NCI-H1694 treated with DMSO at 0.1 percent for 48 hours (cell line): ENCODE measurements around the gene CIDEC.
"Not testable (repeated sequence)": the region's sequence is repeated elsewhere in the genome, so short reads cannot be mapped to it uniquely, and the experiment has no call there.

Experiments
- DNase-seq: peaks from one replicate; lab custom pipeline; 2025; lab: John Stamatoyannopoulos, UW

Gene CIDEC

DNA sequence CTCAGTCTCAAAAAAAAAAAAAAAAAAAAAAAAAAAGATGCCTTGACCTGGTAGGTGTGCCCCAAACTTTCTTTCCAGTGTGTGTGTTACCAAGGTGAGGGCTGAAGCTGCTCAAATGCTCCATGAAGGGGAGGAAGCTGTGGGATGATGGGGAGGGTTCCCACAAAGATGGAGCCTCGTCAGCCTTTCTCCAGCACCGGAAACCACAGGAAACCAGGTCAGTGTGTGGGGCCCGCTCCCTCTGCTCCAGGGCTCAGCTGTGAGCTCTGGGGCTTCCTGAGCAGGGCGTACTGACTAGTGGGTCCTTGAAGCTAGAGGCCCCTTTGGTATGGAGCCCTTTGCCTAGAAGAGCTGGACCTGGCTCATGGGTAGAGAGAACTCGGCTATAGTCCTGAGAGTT lies 21.9 kb upstream of the CIDEC start:
- DNase-seq, result no peak

DNA sequence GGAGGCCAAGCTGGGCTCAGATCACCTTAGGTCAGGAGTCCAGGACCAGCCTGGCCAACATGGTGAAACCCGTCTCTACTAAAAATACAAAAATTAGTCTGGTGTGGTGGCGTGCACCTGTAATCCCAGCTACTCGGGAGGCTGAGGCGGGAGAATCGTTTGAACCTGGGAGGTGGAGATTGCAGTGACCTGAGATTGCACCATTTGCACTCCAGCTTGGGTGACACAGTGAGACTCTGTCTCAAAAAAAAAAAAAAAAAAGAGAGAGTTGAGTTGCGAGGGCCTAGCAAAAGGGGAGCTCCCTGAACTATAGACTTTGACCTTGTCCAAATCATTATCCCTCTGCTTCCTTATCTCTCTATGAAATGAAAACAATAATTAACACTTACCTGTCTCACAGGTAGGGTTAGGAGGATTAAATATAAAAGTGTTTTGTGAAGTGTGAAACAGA lies 20.9 kb upstream of the CIDEC start:
- DNase-seq, result not testable (repeated sequence)

DNA sequence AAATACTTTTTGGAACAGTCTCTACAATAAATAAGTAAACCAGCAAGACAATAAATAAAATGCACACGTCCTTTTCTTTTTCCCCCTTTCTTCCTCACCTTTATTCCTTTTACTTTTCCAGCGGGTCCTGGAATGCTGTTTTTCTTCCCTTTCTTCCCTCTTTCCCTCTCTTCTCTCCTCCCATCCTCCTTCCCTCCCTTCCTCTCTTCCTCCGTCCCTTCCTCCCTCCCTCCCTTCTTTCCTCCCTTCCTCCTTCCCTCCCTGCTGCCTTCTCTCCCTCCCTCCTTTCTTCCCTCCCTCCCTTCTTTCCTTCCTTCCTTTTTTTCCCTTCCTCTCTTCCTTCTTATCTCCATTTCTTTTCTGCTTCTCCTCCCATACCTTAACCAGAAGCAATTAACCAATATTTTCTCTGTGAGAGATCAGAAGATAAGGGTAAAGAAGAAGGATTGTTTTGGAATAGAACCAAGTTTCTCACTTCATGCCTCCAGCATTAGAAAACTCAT lies 19.3 kb upstream of the CIDEC start:
- no peak for DNase-seq

- DNase-seq, result no peak
Observed at GRCh38 chr3:9898467-9899241, 18.6 kb upstream of the CIDEC start.

DNA sequence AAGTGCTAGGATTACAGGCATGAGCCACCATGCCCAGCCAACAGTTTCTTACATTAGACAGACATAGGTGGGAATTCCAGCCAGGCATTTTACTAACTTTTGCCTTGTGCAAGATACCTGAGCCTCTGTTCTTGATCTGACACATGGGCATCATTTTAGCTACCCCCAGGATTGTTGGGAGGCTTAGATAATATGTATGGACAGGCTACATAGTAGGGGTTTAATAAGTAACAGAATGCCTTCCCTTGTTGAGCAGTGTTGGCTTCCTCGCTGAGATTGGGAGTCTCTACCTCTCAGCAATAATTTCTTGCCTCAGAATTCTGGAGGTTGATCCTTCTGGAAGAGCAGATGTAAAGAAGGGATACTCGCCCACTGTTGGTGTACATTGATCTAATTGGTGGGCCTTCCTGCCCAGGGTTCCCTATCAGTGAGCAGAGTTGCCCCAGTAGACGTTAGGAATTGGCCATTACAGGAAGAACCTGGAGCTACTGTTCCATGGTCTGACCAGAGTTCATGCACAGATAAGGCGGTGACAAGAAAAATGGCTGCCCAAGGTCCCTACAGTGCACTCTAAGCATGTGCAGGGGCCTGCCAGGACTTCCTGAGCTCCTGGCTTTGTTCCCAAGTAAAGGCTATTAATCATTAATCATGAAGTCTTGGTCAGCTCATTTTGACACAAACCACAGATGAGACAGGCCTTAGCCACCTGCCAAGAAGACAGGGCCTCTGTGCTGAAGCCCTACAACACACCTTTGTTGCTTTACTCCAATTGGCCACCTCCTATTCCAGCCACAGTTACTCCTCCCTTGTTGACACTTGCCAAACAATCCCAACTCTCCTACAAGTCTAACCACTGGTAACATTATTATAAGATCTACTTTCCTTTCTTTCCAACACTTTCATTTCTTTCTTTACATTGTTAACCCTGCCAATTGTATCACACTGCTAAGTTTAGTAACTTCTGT lies 17.6 kb upstream of the CIDEC start:
- no peak for DNase-seq

GRCh38 chr3:9896755-9897407 lies 16.8 kb upstream of the CIDEC start:
- DNase-seq, result not testable (repeated sequence)

- not testable (repeated sequence) for DNase-seq
Observed at GRCh38 chr3:9895715-9896114, 15.7 kb upstream of the CIDEC start.

- no peak for DNase-seq
Observed at GRCh38 chr3:9893739-9894138, 13.7 kb upstream of the CIDEC start.

GRCh38 chr3:9891072-9891622 lies 11.1 kb upstream of the CIDEC start:
- no peak for DNase-seq

DNA sequence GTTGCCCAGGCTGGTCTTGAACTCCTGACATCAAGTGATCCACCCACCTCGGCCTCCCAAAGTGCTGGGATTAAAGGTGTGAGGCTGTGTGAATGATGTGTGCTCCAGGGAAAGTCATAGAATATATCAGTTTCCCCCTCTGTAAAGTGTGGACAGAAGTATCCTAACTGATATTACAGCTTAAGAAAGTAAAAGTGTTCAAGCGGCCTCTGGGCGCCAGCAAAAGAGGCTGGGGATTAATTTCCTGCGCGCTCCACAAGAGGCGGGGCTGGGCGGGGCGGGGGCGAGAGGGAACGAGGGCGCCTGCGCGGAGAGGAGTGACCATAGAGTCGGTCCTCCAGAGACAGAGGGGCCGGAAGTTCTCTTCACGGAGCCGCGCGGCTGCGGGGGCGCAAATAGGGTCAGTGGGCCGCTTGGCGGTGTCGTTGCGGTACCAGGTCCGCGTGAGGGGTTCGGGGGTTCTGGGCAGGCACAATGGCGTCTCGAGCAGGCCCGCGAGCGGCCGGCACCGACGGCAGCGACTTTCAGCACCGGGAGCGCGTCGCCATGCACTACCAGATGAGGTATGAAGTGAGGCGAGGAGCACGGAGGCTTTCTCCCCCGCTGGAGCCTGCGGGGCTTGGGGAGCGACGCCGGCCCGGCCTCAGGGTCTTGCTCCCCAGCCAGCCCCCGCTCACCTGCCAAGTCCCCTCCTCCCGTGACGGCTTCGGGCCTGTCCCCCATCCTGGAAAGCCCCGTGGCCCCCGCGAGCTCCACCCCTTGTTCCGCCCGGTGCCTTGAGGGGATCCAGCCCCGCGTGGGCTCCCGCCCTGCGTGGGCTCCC lies 10.4 kb upstream of the CIDEC start, which contains the start of gene JAGN1:
Gene JAGN1 (plus strand): TSS at position 362 of the 823 bp plus-strand sequence. CDS start 113 bp downstream, at position 475.
- DNase-seq, result peak; percentile 24

DNA sequence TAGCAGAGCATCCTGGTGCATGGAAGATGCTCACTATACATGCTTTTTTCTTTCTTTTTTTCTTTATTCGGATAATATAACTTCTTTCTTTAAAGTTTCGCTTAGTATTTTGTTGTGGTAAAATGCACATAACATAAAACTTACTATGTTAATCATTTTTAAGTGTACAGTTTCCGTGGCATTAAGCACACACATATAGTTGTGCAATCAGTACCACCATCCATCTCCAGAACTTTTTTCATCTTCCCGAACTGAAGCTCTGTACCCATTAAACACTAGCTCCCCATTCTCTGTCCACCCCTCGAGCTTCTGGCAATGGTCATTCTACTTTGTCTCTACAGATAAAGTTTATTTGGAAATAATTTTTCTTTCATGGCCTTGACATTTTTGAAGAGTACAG lies 9.4 kb upstream of the CIDEC start:
- no peak for DNase-seq

GRCh38 chr3:9888540-9888939 lies 8.5 kb upstream of the CIDEC start:
- DNase-seq, result no peak

DNA sequence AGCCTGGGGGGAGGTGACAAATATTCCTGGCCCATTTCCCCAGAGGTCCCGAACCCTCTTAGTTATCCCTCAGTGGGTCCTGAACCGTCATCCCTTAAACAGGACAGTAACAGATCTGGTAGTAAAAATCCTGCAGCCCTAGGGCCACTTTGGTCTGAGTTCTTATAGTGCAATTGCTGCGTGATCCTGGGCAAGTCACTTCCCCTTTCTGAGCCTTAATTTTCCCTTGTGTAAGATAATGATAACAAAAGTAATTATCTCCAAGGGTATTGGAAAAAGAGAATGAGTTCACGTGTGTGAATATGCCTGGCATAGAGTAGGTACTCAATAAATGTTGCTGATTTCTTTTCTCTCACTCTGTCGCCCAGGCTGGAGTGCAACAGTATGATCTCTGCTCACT lies 7.4 kb upstream of the CIDEC start:
- DNase-seq, result no peak

DNA sequence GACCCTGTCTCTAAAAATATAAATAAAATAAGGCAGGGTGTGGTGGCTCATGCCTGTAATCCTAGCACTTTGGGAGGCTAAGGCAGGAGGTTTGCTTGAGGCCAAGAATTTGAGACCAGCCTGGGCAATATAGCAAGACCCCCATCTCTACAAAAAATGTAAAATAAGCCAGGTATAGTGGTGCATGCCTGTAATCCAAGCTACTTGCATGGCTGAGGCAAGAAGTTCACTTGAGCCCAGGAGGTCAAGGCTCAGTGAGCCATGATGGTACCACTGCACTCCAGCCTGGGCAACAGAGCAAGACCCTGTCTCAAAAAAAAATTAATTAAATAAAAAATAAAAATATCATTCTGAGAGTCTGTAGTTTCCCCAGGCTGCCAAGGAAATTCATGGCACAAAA lies 6.3 kb upstream of the CIDEC start:
- no peak for DNase-seq

GRCh38 chr3:9884555-9885165 lies 4.6 kb upstream of the CIDEC start:
- DNase-seq, result no peak

DNA sequence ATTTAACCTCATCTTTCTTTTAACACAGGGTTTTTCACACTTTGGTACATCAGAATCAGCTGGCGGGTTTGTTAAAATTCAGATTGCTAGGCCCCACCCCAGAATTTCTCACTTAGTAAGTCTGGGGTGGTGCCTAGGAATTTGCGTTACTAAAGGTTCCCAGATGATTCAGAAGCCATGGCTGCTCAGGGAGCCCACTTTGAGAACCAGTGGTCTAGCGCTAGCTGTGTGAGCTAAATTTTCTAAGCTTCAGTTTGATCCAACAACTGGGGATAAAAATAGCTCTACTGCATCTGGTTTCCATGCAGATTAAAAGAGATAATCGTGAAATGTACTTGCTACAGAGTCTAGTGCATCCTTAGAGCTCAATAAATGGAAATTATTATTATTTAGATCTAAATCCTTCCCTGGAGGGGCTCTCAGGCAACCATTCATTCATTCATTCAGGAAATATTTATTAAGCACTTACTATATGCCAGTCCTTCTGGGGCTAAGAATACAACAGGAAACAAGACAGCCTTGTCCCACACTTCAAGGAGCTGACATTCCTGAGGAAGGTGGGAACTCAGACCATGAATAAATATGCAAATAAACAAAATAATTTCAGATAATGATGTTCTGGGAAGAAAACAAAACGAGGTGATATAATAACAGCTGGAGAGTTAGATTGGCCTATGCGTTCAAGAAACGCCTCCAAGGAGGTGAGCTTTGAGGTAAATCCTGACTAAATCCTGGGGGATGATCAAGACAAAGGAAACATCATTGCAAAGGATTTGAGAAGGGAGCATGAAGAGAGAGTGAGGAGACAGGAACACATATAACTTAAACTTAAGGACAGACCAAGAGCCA lies 3.9 kb upstream of the CIDEC start:
- DNase-seq, result no peak

DNA sequence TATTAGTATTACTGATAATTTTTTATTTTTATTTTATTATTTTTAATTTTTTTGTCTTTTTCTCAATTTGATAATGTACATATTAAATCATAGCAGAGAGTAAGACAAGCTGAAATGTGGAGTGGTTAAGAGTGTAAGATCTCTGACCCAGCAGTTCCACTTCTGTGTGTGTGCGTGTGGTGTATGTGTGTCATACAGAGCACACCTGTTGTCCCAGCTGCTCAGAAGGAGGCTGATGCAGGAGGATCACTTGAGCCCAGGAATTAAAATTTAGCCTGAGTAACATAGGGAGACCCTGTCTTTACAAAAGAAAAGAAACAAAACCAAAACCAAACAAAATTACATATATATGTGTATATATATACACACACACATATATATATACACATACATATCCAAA lies 1.4 kb upstream of the CIDEC start:
- DNase-seq, result no peak

DNA sequence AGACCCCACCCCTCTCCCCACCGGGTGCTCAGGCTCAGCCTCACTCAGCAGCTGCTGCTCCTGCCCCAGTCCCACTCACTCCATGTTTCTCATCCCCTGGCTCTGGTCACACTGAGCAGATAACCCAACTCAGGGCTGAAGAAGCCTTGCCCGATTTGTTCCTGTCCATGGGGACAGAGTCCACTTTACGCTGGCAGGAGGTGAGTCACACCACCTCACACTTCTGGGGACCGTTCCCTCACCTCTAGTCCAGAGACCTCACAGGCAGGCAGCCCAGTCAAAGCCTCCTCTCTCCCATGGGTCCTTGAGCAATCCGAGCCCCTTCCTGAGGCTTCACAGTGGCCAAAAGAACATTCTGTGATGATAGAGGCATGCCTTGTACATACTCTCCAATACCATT lies 1.4 kb downstream of the CIDEC start:
- no peak for DNase-seq

- no peak for DNase-seq
Observed at GRCh38 chr3:9876991-9877390, 3.1 kb downstream of the CIDEC start.

DNA sequence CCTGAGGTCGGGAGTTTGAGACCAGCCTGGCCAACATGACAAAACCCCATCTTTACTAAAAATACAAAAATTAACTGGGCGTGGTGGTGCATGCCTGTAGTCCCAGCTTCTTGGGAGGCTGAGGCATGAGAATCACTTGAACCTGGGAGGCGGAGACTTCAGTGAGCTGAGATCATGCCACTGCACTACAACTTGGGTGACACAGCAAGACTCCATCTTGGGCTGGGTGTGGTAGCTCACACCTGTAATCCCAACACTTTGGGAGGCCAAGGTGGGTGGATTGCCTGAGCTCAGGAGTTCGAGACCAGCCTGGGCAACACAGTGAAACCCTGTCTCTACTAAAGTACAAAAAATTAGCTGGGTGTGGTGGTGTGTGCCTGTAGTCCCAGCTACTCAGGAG lies 3.8 kb downstream of the CIDEC start:
- not testable (repeated sequence) for DNase-seq
